Prostate gland (tissue), 2 donors: ENCODE measurements around the gene GFY.

Experiments used
- CTCF ChIP-seq, 4 experiments: fragments of 200-600 bp in 2 of 4; fragments of 450-650 bp in 2 of 4; sonication (generic) in 2 of 4; IDR thresholded peaks; 1 replicate in 3 of 4; 2 replicates in 1 of 4; pipeline ENCODE4 v1.5.1; 2016 to 2019; ENCODE audit warnings: antibody characterized with exemption in 4 of 4, mild to moderate bottlenecking in 2 of 4, moderate library complexity in 2 of 4
- POLR2A ChIP-seq: fragments of 450-650 bp; IDR thresholded peaks from one replicate; pipeline ENCODE4 v1.6.1; 2016; ENCODE audit warnings: antibody characterized with exemption, mild to moderate bottlenecking

- no peak for TF ChIP-seq POLR2A
- no peak for TF ChIP-seq CTCF (IDR thresholded peaks at IDR 0.05)
Measured at GRCh38 chr19:49409441-49410029, 15.7 kb upstream of the GFY start.
